ENCODE measurements around the gene PRM2. TPM values are rescaled to one million over a fixed set of nuclear protein-coding genes. Genes with fewer than 3 reads are reported as not detected.

The PRM2 gene
- total and polyA plus RNA-seq, 7 experiments from 2014 or later = not detected

DNA sequence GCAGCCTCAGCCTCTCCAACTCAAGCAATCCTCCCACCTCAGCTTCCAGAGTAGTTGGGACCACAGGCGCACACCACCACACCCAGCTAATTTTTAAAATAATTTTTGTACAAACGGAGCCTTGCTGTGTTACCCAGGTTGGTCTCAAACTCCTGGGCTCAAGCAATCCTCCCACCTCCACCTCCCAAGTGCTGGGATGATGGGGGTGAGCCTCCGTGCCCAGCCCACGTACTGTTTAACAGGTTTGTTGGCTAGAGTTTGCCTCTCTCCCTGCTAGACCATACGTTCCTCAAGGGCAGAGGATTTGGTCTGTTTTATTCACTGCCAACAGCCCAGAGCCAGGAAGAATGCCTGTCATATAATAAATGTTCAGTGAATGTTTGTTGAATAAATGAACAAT, 46.8 kb downstream of the PRM2 start:
- peaks cover 50 to 93% (median 70%) of the 10 kb centered on the region in 7 donors for H3K4me1 Mint-ChIP-seq
- POLR2A ChIA-PET = interaction anchor here (0.6 to 12.7 kb wide), 2 partner anchors 17 to 26 kb away, joined by 3 to 244 read pairs; partner anchors contain the start of gene SOCS1
- ATAC-seq (no peak), DNase-seq (no peak)
- no peaks in the 10 kb centered on the region for H3K27me3 Mint-ChIP-seq
- CTCF ChIA-PET = interaction anchor here (0.6 kb wide), 1 partner anchor 27 kb away, joined by 3 read pairs; the partner anchor contains the start of gene SOCS1
- intact Hi-C loops (cut with micrococcal nuclease) = no loop called here
- Histone ChIP-seq H3K4me3 (ENCODE audit: low read length) (no peak overlapping the region), H3K27ac (ENCODE audit: low read depth, low read length) (peak overlapping the region; percentile 34), H3K27me3 (ENCODE audit: control insufficient read depth in 2 of 2, insufficient read depth in 2 of 2, low read length in 2 of 2) (no peaks in the 10 kb centered on the region), H3K36me3 (ENCODE audit: control insufficient read depth in 2 of 3, insufficient read depth in 3 of 3, low read length in 3 of 3) (no peaks in the 10 kb centered on the region), H3K4me1 (ENCODE audit: control insufficient read depth in 2 of 2, insufficient read depth in 2 of 2, low read length in 2 of 2) (peaks cover 41 to 54% of the 10 kb centered on the region in 2 donors), H3K9me3 (ENCODE audit: control insufficient read depth in 2 of 3, low read length in 3 of 3) (no peaks in the 10 kb centered on the region)
- no peak overlapping the region for H3K4me3 Mint-ChIP-seq
- H3K9me3 Mint-ChIP-seq = no peaks in the 10 kb centered on the region
- H3K36me3 Mint-ChIP-seq = no peaks in the 10 kb centered on the region
- peak overlapping the region; percentile 73 to 98 (median 84) for H3K27ac Mint-ChIP-seq

GRCh38 chr16:11225677-11226549, 50.4 kb downstream of the PRM2 start:
- ChIA-PET CTCF (interaction anchor here (0.6 to 2.1 kb wide), 4 partner anchors 29 to 262 kb away, joined by 3 to 26 read pairs (median 4); partner anchors contain the start of gene SOCS1), POLR2A (interaction anchor here (0.5 to 12.7 kb wide), 15 partner anchors 8 to 517 kb away, joined by 3 to 244 read pairs (median 4); partner anchors contain the start of genes SOCS1 and TXNDC11)
- ATAC-seq (no peak), DNase-seq (no peak)
- H3K4me1 ChIP-seq (ENCODE audit: control insufficient read depth in 2 of 2, insufficient read depth in 2 of 2, low read length in 2 of 2) = peaks cover 30 to 36% of the 10 kb centered on the region in 2 donors
- peaks cover 0 to under 1% (median 0%) of the 10 kb centered on the region in 11 donors for H3K9me3 Mint-ChIP-seq
- H3K27me3 ChIP-seq (ENCODE audit: control insufficient read depth in 2 of 2, insufficient read depth in 2 of 2, low read length in 2 of 2) = no peaks in the 10 kb centered on the region
- H3K27me3 Mint-ChIP-seq = no peaks in the 10 kb centered on the region
- H3K4me3 Mint-ChIP-seq = peak overlapping the region; percentile 78 to 87 (median 80)
- H3K27ac Mint-ChIP-seq = peak overlapping the region; percentile 97 to 99 (median 98)
- H3K9me3 ChIP-seq (ENCODE audit: control insufficient read depth in 2 of 3, low read length in 3 of 3) = no peaks in the 10 kb centered on the region
- peak overlapping the region; percentile 49 for H3K4me3 ChIP-seq (ENCODE audit: low read length)
- H3K4me1 Mint-ChIP-seq = peaks cover 37 to 77% (median 57%) of the 10 kb centered on the region in 7 donors
- H3K36me3 ChIP-seq (ENCODE audit: control insufficient read depth in 2 of 3, insufficient read depth in 3 of 3, low read length in 3 of 3) = no peaks in the 10 kb centered on the region
- H3K36me3 Mint-ChIP-seq = peaks cover 0 to 3% (median 0%) of the 10 kb centered on the region in 5 donors
- intact Hi-C loops (cut with micrococcal nuclease) = loop anchor here (1.0 to 2.0 kb wide), 9 partner anchors 7 to 335 kb away; no protein-coding TSS in a partner anchor
- H3K27ac ChIP-seq (ENCODE audit: low read depth, low read length) = peak overlapping the region; percentile 91

Small RNA genes within 50 kb of the gene (microRNA-seq; reads per million reads assigned to microRNA genes)
- gene MIR548H2 (ENCODE audit: borderline microRNAs expressed) = not detected

Other genes with a start within 250 kb of the PRM2 start
- 100 to 1,000 TPM in 1 of 5 experiments, 10 to 100 TPM in 4; 12.8 to 191 (median 46.8) TPM for gene SOCS1, start 20.3 kb downstream of the PRM2 start, total RNA-seq
- gene SOCS1, start 20.3 kb downstream of the PRM2 start, polyA plus RNA-seq = 10 to 100 TPM; 15.2 to 15.7 TPM
- gene TNP2, start 7.2 kb downstream of the PRM2 start, total RNA-seq = not detected
- gene TNP2, start 7.2 kb downstream of the PRM2 start, polyA plus RNA-seq = not detected
- not detected for gene PRM3, start 2.9 kb downstream of the PRM2 start, total RNA-seq
- gene PRM3, start 2.9 kb downstream of the PRM2 start, polyA plus RNA-seq = not detected
- not detected for gene PRM1, start 4.8 kb upstream of the PRM2 start, total RNA-seq
- not detected for gene PRM1, start 4.8 kb upstream of the PRM2 start, polyA plus RNA-seq
- 10 to 100 TPM in 1 of 5 experiments, 1 to 10 TPM in 4; 1.8 to 57.0 (median 3.3) TPM for gene RMI2, start 69.0 kb upstream of the PRM2 start, total RNA-seq
- gene RMI2, start 69.0 kb upstream of the PRM2 start, polyA plus RNA-seq = 10 to 100 TPM in 1 of 2 donors, 1 to 10 TPM in 1; 7.1 to 13.3 TPM

Measured in naive thymus-derived CD4-positive, alpha-beta T cell (primary cell).